Esophagus squamous epithelium (tissue), 4 donors: ENCODE measurements around the gene ZMIZ2.

Source experiments
- CTCF ChIP-seq, 6 experiments: fragments of 450-650 bp in 4 of 6; fragments of 200-600 bp in 2 of 6; sonication (generic) in 2 of 6; IDR thresholded peaks; one replicate each; pipeline ENCODE4 v1.5.1; 2016 to 2019; ENCODE audit warnings: antibody characterized with exemption in 6 of 6, mild to moderate bottlenecking in 4 of 6, moderate library complexity in 4 of 6
- POLR2A ChIP-seq, 4 donors: fragments of 450-650 bp; IDR thresholded peaks; one replicate each; pipeline ENCODE4 v1.6.1; 2017; ENCODE audit warnings: antibody characterized with exemption in 4 of 4, mild to moderate bottlenecking in 4 of 4, moderate library complexity in 3 of 4

- TF ChIP-seq CTCF (IDR thresholded peaks at IDR 0.05) (no peak), POLR2A (IDR thresholded peaks at IDR 0.05) (no peak)
These were observed 43.2 kb upstream of the ZMIZ2 start for GRCh38 chr7:44705434-44705833.
